H9 (cell line): ENCODE data around the gene RXFP3. TPM values are rescaled to one million over a fixed set of nuclear protein-coding genes. Genes with fewer than 3 reads are reported as not detected.

Source experiments
- DNase-seq: peaks from one replicate; pipeline ENCODE4 v3.0.0-alpha.2; 2017
- H2AFZ ChIP-seq: one replicate; pipeline ENCODE4 v1.6.1; 2013; ENCODE audit warnings: mild to moderate bottlenecking, low read length, control low read depth, moderate library complexity
- H2AK5ac ChIP-seq: 2 replicates; pipeline ENCODE4 v1.6.1; 2013; ENCODE audit warnings: low read length, control low read depth, mixed read lengths; ENCODE audit not compliant: insufficient read length
- H2BK120ac ChIP-seq: one replicate; pipeline ENCODE4 v1.6.1; 2013; ENCODE audit warnings: low read depth, mild to moderate bottlenecking, low read length, control low read depth, inconsistent platforms; ENCODE audit not compliant: poor library complexity, severe bottlenecking
- H2BK12ac ChIP-seq: 2 replicates; pipeline ENCODE4 v1.6.1; 2013; ENCODE audit warnings: low read length, control low read depth, mixed read lengths, low read depth; ENCODE audit not compliant: insufficient read length
- H2BK15ac ChIP-seq: 2 replicates; pipeline ENCODE4 v1.6.1; 2013; ENCODE audit warnings: low read depth, low read length, control low read depth
- H2BK20ac ChIP-seq: one replicate; pipeline ENCODE4 v1.6.1; 2013; ENCODE audit warnings: low read depth, mild to moderate bottlenecking, low read length, control low read depth, inconsistent platforms; ENCODE audit not compliant: poor library complexity, severe bottlenecking
- H2BK5ac ChIP-seq: 2 replicates; pipeline ENCODE4 v1.6.1; 2013; ENCODE audit warnings: low read length, control low read depth, mixed read lengths; ENCODE audit not compliant: insufficient read length
- H3K14ac ChIP-seq: 2 replicates; pipeline ENCODE4 v1.6.1; 2013; ENCODE audit warnings: low read length, control low read depth; ENCODE audit not compliant: insufficient read depth
- H3K18ac ChIP-seq: 2 replicates; pipeline ENCODE4 v1.6.1; 2013; ENCODE audit warnings: low read depth, mild to moderate bottlenecking, mixed read lengths, low read length, control low read depth; ENCODE audit not compliant: insufficient read length
- H3K23ac ChIP-seq: 2 replicates; pipeline ENCODE4 v1.6.1; 2013; ENCODE audit warnings: low read length, control low read depth, mixed read lengths, low read depth; ENCODE audit not compliant: insufficient read length
- H3K23me2 ChIP-seq: 2 replicates; pipeline ENCODE4 v1.6.1; 2013; ENCODE audit warnings: low read depth, mild to moderate bottlenecking, mixed read lengths, low read length, control low read depth; ENCODE audit not compliant: insufficient read length, poor library complexity, severe bottlenecking
- H3K27ac ChIP-seq: 2 replicates; pipeline ENCODE4 v1.5.1; 2013; ENCODE audit warnings: low read length, control low read depth, mixed read lengths, low read depth; ENCODE audit not compliant: insufficient read length
- H3K27me3 ChIP-seq: 2 replicates; pipeline ENCODE4 v1.6.1; 2013; ENCODE audit warnings: low read length, control low read depth, inconsistent platforms; ENCODE audit not compliant: insufficient read depth
- H3K4ac ChIP-seq: 2 replicates; pipeline ENCODE4 v1.6.1; 2013; ENCODE audit warnings: low read depth, mild to moderate bottlenecking, control low read depth, inconsistent platforms, low read length, moderate library complexity
- H3K4me1 ChIP-seq: 2 replicates; pipeline ENCODE4 v1.6.1; 2013; ENCODE audit warnings: low read length, control low read depth, inconsistent platforms; ENCODE audit not compliant: insufficient read depth
- H3K4me2 ChIP-seq: 2 replicates; pipeline ENCODE4 v1.6.1; 2013; ENCODE audit warnings: low read length, control low read depth, mixed read lengths; ENCODE audit not compliant: insufficient read length, insufficient read depth
- H3K56ac ChIP-seq: 2 replicates; pipeline ENCODE4 v1.6.1; 2013; ENCODE audit warnings: low read depth, mild to moderate bottlenecking, mixed read lengths, low read length, control low read depth; ENCODE audit not compliant: insufficient read length
- H3K79me1 ChIP-seq: 2 replicates; pipeline ENCODE4 v1.6.1; 2013; ENCODE audit warnings: low read depth, mild to moderate bottlenecking, moderate library complexity, low read length, control low read depth, inconsistent platforms; ENCODE audit not compliant: insufficient read depth, poor library complexity, severe bottlenecking
- H3K79me2 ChIP-seq: 2 replicates; pipeline ENCODE4 v1.6.1; 2013; ENCODE audit warnings: low read length, control low read depth, inconsistent platforms; ENCODE audit not compliant: insufficient read depth
- H3K9ac ChIP-seq: 2 replicates; pipeline ENCODE4 v1.6.1; 2013; ENCODE audit warnings: low read length, control low read depth, mixed read lengths; ENCODE audit not compliant: insufficient read length; ENCODE audit errors: extremely low read depth
- H3K9me3 ChIP-seq: one replicate; pipeline ENCODE4 v1.6.1; 2013; ENCODE audit warnings: low read depth, low read length, inconsistent platforms; ENCODE audit not compliant: control insufficient read depth
- H3T11ph ChIP-seq: one replicate; pipeline ENCODE4 v1.6.1; 2013; ENCODE audit warnings: mild to moderate bottlenecking, low read length, control low read depth, inconsistent platforms
- H4K20me1 ChIP-seq: one replicate; pipeline ENCODE4 v1.6.1; 2013; ENCODE audit not compliant: control insufficient read depth, insufficient read length, insufficient read depth
- H4K5ac ChIP-seq: 2 replicates; pipeline ENCODE4 v1.6.1; 2013; ENCODE audit warnings: low read depth, mild to moderate bottlenecking, mixed read lengths, low read length, control low read depth; ENCODE audit not compliant: insufficient read length
- H4K8ac ChIP-seq: replicated peaks from 2 replicates; pipeline ENCODE4 v1.6.1; 2013; ENCODE audit warnings: low read length, control low read depth, mixed read lengths, low read depth; ENCODE audit not compliant: insufficient read length
- H4K91ac ChIP-seq: 2 replicates; pipeline ENCODE4 v1.6.1; 2013; ENCODE audit warnings: low read depth, mild to moderate bottlenecking, moderate library complexity, mixed read lengths, low read length, control low read depth; ENCODE audit not compliant: insufficient read length
- H3K27ac Mint-ChIP-seq, 3 experiments: 2 replicates in 2 of 3; 3 replicates in 1 of 3; pipeline ENCODE4 v1.8.0; 2020 to 2021; ENCODE audit warnings: mixed read lengths in 3 of 3, mild to moderate bottlenecking in 1 of 3, moderate library complexity in 1 of 3
- H3K27me3 Mint-ChIP-seq: 2 replicates; pipeline ENCODE4 v1.8.0; 2021; ENCODE audit warnings: low read depth, mild to moderate bottlenecking, moderate library complexity, mixed read lengths
- H3K36me3 Mint-ChIP-seq, 3 experiments: 2 replicates in 2 of 3; 3 replicates in 1 of 3; pipeline ENCODE4 v1.8.0; 2020 to 2021; ENCODE audit warnings: low read depth in 3 of 3, mixed read lengths in 3 of 3; ENCODE audit not compliant: insufficient read depth in 1 of 3
- H3K4me1 Mint-ChIP-seq, 2 experiments: 2 replicates each; pipeline ENCODE4 v1.8.0; 2020; ENCODE audit warnings: mixed read lengths in 2 of 2
- H3K4me3 Mint-ChIP-seq, 2 experiments: 2 replicates in 1 of 2; 3 replicates in 1 of 2; pipeline ENCODE4 v1.8.0; 2020 to 2021; ENCODE audit warnings: mild to moderate bottlenecking in 2 of 2, mixed read lengths in 2 of 2, moderate library complexity in 1 of 2
- H3K9me3 Mint-ChIP-seq, 2 experiments: 2 replicates in 1 of 2; 3 replicates in 1 of 2; pipeline ENCODE4 v1.8.0; 2020; ENCODE audit warnings: mild to moderate bottlenecking in 2 of 2, mixed read lengths in 2 of 2, moderate library complexity in 1 of 2
- WGBS: extraction: QIAGEN DNeasy Blood & Tissue Kit; methylation state at CpG from one replicate; pipeline ENCODE4 v1.1.7; 2013; ENCODE audit warnings: missing lambda C conversion rate, low lambda C conversion rate, mixed read lengths; ENCODE audit not compliant: insufficient read length; ENCODE audit errors: extremely low coverage; 5-methylcytosine and 5-hydroxymethylcytosine counted together
- total RNA-seq: library from RNA; stranded (reverse); gene quantifications from 2 replicates; pipeline ENCODE4 v1.2.1, GENCODE V29; 2021
- TF ChIP-seq, protein P1 (sequence below): fragments of 200-600 bp; sonication (generic); conservative IDR thresholded peaks from 3 replicates; pipeline ENCODE4 v1.8.0; 2021; ENCODE audit warnings: antibody characterized with exemption, mild to moderate bottlenecking

The RXFP3 gene
- total RNA-seq, 1 experiment from 2014 or later: not detected

DNA sequence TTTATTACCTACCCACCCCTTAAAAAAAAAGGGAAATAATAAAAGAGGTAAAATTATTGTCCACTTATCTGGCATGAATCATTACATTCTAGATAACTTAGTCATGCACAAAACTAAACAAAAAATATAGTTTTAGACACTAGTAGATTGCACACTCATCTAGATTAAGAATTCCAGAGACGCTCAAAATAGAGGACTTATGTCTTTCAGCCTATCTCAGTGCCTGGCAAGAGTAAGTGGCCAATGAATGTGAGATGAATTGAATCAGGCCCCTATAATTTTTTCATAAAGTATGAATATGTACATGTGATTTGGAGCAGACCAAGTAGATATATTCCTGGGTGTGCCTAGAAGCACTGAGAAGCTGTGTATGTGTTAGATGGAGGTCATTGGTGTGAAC lies 2.0 kb upstream of the RXFP3 start:
- no peak overlapping the region for H3K4me2 ChIP-seq
- DNase-seq: no peak
- H3K4me3 Mint-ChIP-seq: no peak overlapping the region

More for the DNA sequence above, 2.0 kb upstream of the RXFP3 start:
- Histone ChIP-seq H3K4me1 (peaks cover 7% of the 10 kb centered on the region; the same call in 1 of the 2 replicates), H2BK5ac (no peak overlapping the region), H3K23me2 (peaks cover 10% of the 10 kb centered on the region), H4K91ac (no peak overlapping the region), H4K5ac (no peak overlapping the region), H3K9me3 (no peaks in the 10 kb centered on the region), H3K23ac (no peak overlapping the region), H3K79me2 (no peaks in the 10 kb centered on the region), H3K56ac (no peak overlapping the region), H4K8ac (no peak overlapping the region), H2BK20ac (no peak overlapping the region), H2BK15ac (no peak overlapping the region), H2AFZ (no peak overlapping the region), H2AK5ac (no peak overlapping the region), H3K27ac (no peak overlapping the region), H3K4ac (no peak overlapping the region), H4K20me1 (no peaks in the 10 kb centered on the region), H3K18ac (no peak overlapping the region), H3K14ac (no peak overlapping the region), H3K79me1 (no peaks in the 10 kb centered on the region), H3K9ac (no peak overlapping the region), H3T11ph (no peak overlapping the region), H2BK12ac (no peak overlapping the region), H3K27me3 (peaks cover 11% of the 10 kb centered on the region; the same call in 1 of the 2 replicates), H2BK120ac (no peak overlapping the region)
- no CpG with 5 or more reads among the region's 1 CpG for WGBS
- H3K9me3 Mint-ChIP-seq: no peaks in the 10 kb centered on the region
- TF ChIP-seq, protein P1, sequence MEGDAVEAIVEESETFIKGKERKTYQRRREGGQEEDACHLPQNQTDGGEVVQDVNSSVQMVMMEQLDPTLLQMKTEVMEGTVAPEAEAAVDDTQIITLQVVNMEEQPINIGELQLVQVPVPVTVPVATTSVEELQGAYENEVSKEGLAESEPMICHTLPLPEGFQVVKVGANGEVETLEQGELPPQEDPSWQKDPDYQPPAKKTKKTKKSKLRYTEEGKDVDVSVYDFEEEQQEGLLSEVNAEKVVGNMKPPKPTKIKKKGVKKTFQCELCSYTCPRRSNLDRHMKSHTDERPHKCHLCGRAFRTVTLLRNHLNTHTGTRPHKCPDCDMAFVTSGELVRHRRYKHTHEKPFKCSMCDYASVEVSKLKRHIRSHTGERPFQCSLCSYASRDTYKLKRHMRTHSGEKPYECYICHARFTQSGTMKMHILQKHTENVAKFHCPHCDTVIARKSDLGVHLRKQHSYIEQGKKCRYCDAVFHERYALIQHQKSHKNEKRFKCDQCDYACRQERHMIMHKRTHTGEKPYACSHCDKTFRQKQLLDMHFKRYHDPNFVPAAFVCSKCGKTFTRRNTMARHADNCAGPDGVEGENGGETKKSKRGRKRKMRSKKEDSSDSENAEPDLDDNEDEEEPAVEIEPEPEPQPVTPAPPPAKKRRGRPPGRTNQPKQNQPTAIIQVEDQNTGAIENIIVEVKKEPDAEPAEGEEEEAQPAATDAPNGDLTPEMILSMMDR: no peak
- no peak overlapping the region for H3K27ac Mint-ChIP-seq
- H3K36me3 Mint-ChIP-seq: no peaks in the 10 kb centered on the region
- peaks cover 36 to 40% of the 10 kb centered on the region in 2 experiments for H3K4me1 Mint-ChIP-seq
- peaks cover 36% of the 10 kb centered on the region for H3K27me3 Mint-ChIP-seq
